GM18508 (cell line): ENCODE data around the gene ZBTB43.
"Not testable (repeated sequence)": the region's sequence is repeated elsewhere in the genome, so short reads cannot be mapped to it uniquely, and the experiment has no call there.

Experiments
- ATAC-seq: cut with Tn5 transposase; IDR thresholded peaks from one replicate; pipeline ENCODE4 v1.9.1; 2021; ENCODE audit warnings: moderate number of reproducible peaks; ENCODE audit not compliant: insufficient read depth, unreplicated experiment

ZBTB43 gene

DNA sequence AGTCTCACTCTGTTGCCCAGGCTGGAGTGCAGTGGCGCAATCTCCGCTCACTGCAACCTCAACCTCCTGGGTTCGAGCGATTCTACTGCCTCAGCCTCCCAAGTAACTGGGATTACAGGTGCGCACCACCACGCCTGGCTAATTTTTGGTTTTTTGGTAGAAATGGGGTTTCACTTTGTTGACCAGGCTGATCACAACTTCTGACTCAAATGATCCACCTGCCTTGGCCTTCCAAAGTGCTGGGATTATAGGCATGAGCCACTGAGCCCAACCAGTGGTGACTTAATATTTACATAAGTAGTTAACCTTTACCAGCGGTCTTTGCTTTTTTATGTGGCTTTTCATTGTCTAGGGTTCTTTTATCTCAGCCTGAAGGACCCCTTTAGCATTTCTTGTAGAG lies 19.2 kb downstream of the ZBTB43 start:
- not testable (repeated sequence) for ATAC-seq

DNA sequence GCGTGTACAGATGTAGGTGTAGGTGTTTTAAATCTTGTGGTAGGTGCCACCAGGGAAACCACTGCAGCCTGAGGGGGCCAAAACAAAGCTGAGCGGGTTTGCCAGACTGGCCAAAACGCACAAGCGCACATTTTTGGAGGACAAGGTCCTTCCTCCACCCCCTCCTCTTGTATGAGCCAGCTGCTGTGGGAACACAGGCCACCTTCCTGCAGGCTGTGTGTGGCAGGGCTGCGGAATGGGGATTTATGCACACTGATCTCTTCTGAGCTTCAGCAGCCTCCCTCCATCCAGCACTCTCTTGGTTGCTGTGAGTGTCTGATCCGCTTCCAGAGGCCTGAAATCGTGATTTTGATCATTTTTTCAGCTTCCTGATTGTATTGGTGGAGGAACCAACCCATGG lies 22.4 kb downstream of the ZBTB43 start:
- ATAC-seq, result no peak

- no peak for ATAC-seq
Observed at GRCh38 chr9:126829035-126829434, 24.2 kb downstream of the ZBTB43 start.

DNA sequence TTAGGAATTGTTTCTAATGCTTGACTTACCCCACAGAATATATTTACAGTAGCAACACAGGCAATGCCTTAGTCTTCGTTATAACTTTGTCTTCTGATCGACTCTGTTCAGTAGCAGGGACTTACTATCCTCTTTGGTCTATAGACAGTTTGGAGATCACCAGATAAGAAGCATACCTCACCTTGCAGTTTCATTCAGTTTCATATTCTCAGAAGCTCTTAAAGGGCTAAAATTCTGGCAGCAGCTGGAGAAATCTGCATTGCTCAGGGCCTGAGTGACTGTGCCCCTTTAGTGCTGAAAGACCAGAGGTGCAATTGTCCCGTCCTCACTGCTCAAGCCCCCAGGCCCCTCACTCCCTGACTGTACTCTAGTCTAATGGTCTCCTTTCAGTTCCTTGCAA lies 26.0 kb downstream of the ZBTB43 start:
- ATAC-seq, result no peak

DNA sequence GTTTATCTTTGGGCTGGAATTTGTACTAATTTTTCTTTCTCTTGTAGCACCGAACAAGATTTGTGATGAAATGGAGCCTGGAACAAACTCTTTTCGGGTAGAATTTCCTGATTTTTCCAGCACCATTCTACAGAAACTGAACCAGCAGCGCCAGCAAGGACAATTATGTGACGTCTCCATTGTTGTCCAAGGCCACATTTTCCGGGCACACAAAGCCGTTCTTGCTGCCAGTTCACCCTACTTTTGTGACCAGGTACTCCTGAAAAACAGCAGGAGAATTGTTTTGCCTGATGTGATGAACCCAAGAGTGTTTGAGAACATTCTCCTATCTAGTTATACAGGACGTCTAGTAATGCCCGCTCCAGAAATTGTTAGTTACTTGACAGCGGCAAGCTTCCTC lies 27.6 kb downstream of the ZBTB43 start:
- ATAC-seq, result no peak

GRCh38 chr9:126833020-126833419 lies 28.2 kb downstream of the ZBTB43 start:
- no peak for ATAC-seq

DNA sequence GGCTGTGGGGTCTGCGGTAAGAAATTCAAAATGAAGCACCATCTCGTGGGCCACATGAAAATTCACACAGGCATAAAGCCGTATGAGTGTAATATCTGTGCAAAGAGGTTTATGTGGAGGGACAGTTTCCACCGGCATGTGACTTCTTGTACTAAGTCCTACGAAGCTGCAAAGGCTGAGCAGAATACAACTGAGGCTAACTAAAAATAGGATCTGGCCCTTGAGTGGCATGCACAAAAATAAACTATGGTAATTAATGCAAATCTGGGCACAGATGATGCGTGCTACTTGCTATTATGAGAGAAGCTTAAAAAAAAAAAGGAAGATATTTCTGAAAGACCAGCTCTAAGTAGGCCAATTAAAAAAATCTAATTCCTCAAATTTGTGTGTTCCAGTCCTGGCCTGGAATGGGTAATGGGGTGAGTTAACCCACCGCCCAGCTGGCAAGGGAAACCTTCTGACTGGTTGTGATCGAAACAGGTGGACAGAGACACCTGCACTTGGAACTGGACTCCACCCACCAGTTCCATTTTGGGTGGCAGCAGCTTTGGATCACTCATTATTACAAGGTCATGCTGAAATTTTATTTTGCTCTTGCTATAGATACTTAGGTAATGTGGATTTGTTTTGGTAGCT lies 29.0 kb downstream of the ZBTB43 start:
- no peak for ATAC-seq

- ATAC-seq, result no peak
Observed at GRCh38 chr9:126834672-126835071, 29.8 kb downstream of the ZBTB43 start.

DNA sequence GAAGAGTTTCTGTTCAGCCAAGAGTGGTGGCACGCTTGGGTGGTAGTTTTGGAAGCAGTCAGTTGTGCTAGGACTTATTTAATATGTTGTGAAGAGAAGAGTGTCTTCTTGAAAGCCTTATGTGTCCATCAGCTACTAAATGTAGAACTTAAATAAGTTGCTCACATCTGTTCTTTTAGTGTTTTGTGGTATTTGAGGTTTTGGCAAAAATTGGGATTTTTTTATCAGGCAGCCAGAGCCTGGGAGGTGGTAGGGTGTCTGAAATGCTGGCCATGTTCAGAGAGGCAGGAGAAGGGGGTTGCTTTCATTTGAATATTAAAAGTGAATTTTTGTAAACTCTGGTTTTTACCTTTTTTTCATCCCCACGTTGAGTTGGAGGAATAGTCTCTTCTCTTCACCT lies 31.4 kb downstream of the ZBTB43 start:
- no peak for ATAC-seq

DNA sequence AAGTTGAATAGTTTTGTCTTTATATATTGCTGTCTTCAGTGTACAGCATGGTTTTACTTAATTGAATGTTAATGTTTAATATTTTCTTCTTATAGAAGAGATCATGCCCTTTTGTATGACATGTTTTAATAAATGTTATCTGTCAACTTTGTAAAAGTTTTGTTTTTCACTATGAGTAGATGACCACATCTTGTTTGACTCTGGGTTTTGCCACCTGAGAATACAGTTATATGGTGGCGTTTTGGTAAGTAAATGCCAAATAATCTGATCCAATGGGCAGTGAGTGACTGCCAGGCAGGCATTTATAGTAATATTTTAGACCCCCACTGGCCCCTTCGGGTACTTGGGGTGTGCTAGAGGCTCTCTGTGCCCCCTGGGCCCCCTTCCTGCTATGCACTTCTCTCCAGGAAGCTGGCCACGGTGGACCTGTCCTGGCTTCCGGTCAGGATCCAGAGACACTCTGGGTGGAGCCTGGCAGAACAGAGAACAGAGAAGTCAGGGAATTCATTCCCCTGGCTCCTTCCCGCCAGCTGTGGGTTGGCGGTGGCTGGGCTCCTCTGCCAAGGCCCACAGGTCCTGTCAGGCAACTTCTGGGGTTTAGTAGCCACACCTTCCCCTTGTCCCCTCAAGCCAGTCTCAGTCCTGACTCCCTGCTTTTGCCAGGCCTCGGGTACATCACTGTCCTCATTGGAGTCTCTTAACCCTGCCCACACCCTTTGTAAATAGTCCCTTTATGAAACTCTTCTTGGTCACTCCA lies 33.4 kb downstream of the ZBTB43 start:
- no peak for ATAC-seq

DNA sequence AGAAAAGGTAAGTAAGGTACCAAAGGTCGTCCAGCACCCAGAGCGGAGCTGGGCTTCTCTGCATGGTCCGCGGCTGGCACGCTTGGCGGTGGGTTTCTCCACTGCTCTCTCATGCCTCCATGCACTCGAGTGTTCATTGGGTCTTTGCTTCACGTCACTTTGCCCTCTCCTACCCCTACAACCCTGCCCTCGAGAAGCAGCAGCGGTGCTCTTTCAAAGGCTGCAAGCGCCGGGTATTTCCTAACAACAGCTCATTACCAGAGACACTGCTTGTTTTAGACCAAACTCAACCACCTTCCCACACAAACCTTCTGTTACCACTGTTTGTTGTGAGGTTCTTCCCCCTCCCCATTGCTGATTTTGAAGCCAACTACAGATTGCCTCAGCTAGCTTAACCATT lies 34.1 kb downstream of the ZBTB43 start:
- ATAC-seq, result no peak

DNA sequence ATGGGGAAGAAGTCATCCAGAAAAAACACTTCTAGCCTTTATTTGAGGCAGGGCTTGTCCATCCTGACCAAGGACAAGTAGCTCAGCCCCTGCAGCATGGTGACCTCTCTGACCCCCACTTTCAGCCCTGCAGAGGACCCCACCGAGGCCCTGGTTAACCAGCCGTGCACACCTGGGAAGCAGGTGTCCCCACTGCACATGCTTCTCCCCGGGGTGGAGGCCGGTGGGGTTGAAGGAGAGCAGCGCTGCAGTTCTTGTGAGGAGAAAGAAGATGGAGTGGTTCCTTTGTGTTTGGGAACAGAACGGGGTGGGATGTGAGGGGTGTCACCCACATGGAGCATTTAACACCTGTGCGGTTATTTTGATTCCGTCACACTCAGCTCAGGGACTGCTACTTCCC lies 34.5 kb downstream of the ZBTB43 start:
- ATAC-seq, result no peak

- ATAC-seq, result no peak
Observed at GRCh38 chr9:126842220-126842842, 37.5 kb downstream of the ZBTB43 start.

DNA sequence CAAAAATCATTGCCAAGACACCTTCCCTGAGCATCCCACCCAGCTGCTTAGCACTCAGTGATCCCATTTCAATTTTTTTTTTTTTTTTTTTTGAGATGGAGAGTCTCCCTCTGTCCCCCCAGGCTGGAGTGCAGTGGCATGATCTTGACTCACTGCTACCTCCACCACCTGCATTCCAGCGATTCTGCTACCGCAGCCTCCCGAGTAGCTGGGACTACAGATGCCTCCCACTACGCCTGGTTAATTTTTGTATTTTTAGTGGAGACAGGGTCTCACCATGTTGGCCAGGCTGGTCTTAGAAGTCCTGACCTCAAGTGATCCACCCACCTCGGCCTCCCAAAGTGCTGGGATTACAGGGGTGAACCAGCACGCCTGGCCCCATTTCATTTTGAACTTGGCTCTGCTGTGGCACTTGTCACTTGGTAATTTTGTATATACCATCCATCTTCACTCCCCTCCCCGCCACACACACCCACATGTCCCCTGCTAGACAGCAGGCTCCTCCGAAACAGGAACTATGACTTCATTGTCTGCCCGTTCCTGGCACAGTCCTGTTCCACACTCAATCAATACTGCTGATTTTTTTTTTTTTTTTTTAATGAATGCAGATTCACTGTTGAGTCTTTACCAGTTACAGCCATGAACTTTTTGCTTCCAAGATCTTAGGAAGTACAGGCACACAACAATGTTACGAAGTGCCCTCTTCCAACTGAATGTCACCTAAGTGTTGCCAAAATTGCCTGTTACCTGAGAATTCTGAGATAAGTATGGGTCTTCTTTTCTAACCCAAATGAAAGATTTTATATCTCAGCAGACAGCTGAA lies 38.3 kb downstream of the ZBTB43 start:
- no peak for ATAC-seq

- ATAC-seq, result no peak
Observed at GRCh38 chr9:126844085-126844484, 39.2 kb downstream of the ZBTB43 start.

- ATAC-seq, result no peak
Observed at GRCh38 chr9:126847051-126847450, 42.2 kb downstream of the ZBTB43 start.

- ATAC-seq, result no peak
Observed at GRCh38 chr9:126849591-126850225, 44.9 kb downstream of the ZBTB43 start.

- ATAC-seq, result no peak
Observed at GRCh38 chr9:126851286-126851880, 46.5 kb downstream of the ZBTB43 start.

DNA sequence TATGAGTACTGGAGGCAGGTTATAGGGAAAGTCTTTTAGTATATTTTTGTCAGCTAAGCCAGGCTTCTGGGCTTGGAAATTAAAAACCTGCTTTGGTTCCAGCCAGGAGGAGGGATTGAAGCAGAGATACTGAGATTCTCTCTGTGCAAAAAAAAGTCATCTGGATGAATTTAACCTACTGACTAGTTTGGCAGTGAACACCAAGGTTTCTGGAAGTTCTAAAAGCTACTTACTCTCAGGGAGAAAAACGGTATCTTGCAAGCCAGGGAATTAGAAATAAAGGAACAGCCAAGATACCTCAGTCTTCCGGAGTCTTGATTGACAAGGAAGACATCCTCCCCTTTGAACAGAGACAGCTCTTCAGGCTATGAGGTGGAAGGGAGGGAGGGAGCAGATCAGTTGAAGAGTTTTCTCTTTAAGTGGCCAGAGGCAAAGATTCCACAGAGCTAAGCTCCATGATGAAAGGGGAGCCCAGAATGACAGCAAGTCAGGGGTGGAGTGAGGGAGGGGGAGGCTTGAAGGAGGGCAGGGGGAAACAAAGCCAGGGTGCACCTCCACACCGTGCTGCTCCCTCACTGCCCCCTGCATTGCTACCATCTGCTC lies 47.3 kb downstream of the ZBTB43 start:
- no peak for ATAC-seq

DNA sequence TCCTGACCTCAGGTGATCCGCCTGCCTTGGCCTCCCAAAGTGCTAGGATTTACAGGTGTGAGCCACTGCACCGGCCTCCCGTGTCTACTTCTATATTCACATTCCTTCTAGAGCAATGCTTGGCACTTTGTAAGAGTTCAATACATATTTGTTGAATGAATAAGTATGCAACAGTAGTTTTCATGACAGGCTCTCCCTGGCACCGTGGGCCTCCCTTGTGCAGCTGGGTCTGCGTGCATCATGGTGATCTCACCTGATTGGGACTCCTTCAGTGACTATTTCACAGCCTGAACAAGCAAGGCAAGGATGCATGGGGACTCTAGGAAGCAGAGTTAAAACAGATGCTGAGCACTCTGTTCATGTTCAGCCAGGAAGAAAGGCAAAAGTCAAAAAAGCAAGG lies 48.8 kb downstream of the ZBTB43 start:
- ATAC-seq, result no peak
